Caco-2 (cell line): ENCODE data around the gene PABPN1. TPM values are rescaled to one million over a fixed set of nuclear protein-coding genes. Genes with fewer than 3 reads are reported as not detected.

Source experiments
- BruUV-seq: library from RNA; stranded (reverse); fragments of 400-500 nt; replicated peaks from 2 replicates; lab custom pipeline; 2021; lab: Mats Ljungman, UMichigan
- CTCF ChIA-PET: fragments of 300-600 bp; sonication (Branson Sonifier 250); formaldehyde crosslinking; loops from one replicate; lab custom pipeline; 2022; ENCODE audit warnings: antibody characterized with exemption; lab: Charles Lee
- POLR2A ChIA-PET: fragments of 300-600 bp; sonication (Branson Sonifier 250); formaldehyde crosslinking; loops from one replicate; lab custom pipeline; 2022; ENCODE audit warnings: antibody characterized with exemption; lab: Charles Lee
- DNase-seq, 2 experiments: peaks; one replicate each; pipeline versions ENCODE4 v3.0.0 to v3.0.0-alpha.2; 2020 to 2022
- H3K27me3 ChIP-seq: replicated peaks from 2 replicates; pipeline ENCODE4 v1.6.0; 2011; ENCODE audit warnings: low read length; ENCODE audit not compliant: control insufficient read depth, insufficient read depth
- H3K36me3 ChIP-seq: 2 replicates; pipeline ENCODE4 v1.5.1; 2011; ENCODE audit warnings: low read length; ENCODE audit not compliant: control insufficient read depth, insufficient read depth
- H3K4me1 ChIP-seq: fragments of 250-450 bp; sonication (Bioruptor Pico); 2 replicates; pipeline ENCODE4 v1.5.1; 2020; ENCODE audit warnings: mild to moderate bottlenecking
- H3K4me3 ChIP-seq: 2 replicates; pipeline ENCODE4 v1.5.1; 2011; ENCODE audit warnings: low read depth, mild to moderate bottlenecking, control low read depth, low read length
- H3K9me3 ChIP-seq: fragments of 250-450 bp; sonication (Bioruptor Pico); 2 replicates; pipeline ENCODE4 v1.5.1; 2020; ENCODE audit warnings: mild to moderate bottlenecking, moderate library complexity
- H3K27ac Mint-ChIP-seq: one replicate; pipeline ENCODE4 v1.8.0; 2022; ENCODE audit warnings: mixed read lengths; ENCODE audit not compliant: unreplicated experiment
- H3K27me3 Mint-ChIP-seq: one replicate; pipeline ENCODE4 v1.8.0; 2022; ENCODE audit warnings: mixed read lengths; ENCODE audit not compliant: insufficient read depth, unreplicated experiment
- H3K36me3 Mint-ChIP-seq: one replicate; pipeline ENCODE4 v1.8.0; 2022; ENCODE audit warnings: mild to moderate bottlenecking, mixed read lengths; ENCODE audit not compliant: insufficient read depth, unreplicated experiment
- H3K4me1 Mint-ChIP-seq: one replicate; pipeline ENCODE4 v1.8.0; 2022; ENCODE audit warnings: low read depth, mixed read lengths; ENCODE audit not compliant: unreplicated experiment
- H3K4me3 Mint-ChIP-seq: one replicate; pipeline ENCODE4 v1.8.0; 2022; ENCODE audit warnings: mild to moderate bottlenecking, moderate library complexity, mixed read lengths; ENCODE audit not compliant: unreplicated experiment
- H3K9me3 Mint-ChIP-seq: one replicate; pipeline ENCODE4 v1.8.0; 2022; ENCODE audit warnings: mixed read lengths; ENCODE audit not compliant: unreplicated experiment
- CTCF ChIP-seq, 2 experiments: fragments of 200-600 bp in 1 of 2; IDR thresholded peaks; 1 replicate in 1 of 2; 2 replicates in 1 of 2; pipeline versions ENCODE4 v1.5.1 to v1.8.0; 2011 to 2022; ENCODE audit warnings: antibody characterized with exemption in 1 of 2, control low read depth in 1 of 2, inconsistent platforms in 1 of 2, low read depth in 1 of 2, low read length in 1 of 2, mild to moderate bottlenecking in 1 of 2, moderate library complexity in 1 of 2; ENCODE audit not compliant: insufficient read depth in 1 of 2, severe bottlenecking in 1 of 2, unreplicated experiment in 1 of 2
- intact Hi-C: fragments of 100-400 bp; cut with micrococcal nuclease; formaldehyde crosslinking; loops from one replicate; pipeline ENCODE4 v1.10.0; 2022; ENCODE audit not compliant: unreplicated experiment
- total RNA-seq: library from RNA; stranded (reverse); gene quantifications from 2 replicates; pipeline ENCODE4 v1.2.3, GENCODE V29; 2022

The PABPN1 gene
- total RNA-seq, 1 experiment from 2014 or later: 202 TPM

- POLR2A ChIA-PET: interaction anchor here (0.6 kb wide), 2 partner anchors 37 to 164 kb away, joined by 3 to 5 read pairs; no protein-coding TSS in a partner anchor
- H3K4me1 ChIP-seq: no peaks in the 10 kb centered on the region
- H3K27me3 ChIP-seq: no peaks in the 10 kb centered on the region
- Mint-ChIP-seq H3K27me3 (peaks cover 5% of the 10 kb centered on the region), H3K9me3 (no peaks in the 10 kb centered on the region), H3K36me3 (no peaks in the 10 kb centered on the region), H3K4me3 (no peak overlapping the region), H3K27ac (no peak overlapping the region), H3K4me1 (no peaks in the 10 kb centered on the region)
- no peaks in the 10 kb centered on the region for H3K9me3 ChIP-seq
- no peak for TF ChIP-seq CTCF (IDR thresholded peaks at IDR 0.05; ENCODE audit: insufficient read depth in 1 of 2, low read depth in 1 of 2, low read length in 1 of 2, severe bottlenecking in 1 of 2, unreplicated experiment in 1 of 2)
- no peak for DNase-seq
- intact Hi-C loops: no loop called here
- H3K4me3 ChIP-seq: no peak overlapping the region
- no TSS peak for BruUV-seq
- H3K36me3 ChIP-seq: no peaks in the 10 kb centered on the region
- CTCF ChIA-PET: interaction anchor here (0.7 to 1.6 kb wide), 2 partner anchors 14 to 33 kb away, joined by 3 to 8 read pairs; no protein-coding TSS in a partner anchor
These were observed 38.6 kb downstream of the PABPN1 start for GRCh38 chr14:23359722-23360447.

GRCh38 chr14:23360496-23360895, 39.2 kb downstream of the PABPN1 start:
- H3K9me3 Mint-ChIP-seq: no peaks in the 10 kb centered on the region
- no peaks in the 10 kb centered on the region for H3K36me3 Mint-ChIP-seq
- peak in 1 of 2 experiments; percentile 7 for TF ChIP-seq CTCF (IDR thresholded peaks at IDR 0.05; ENCODE audit: insufficient read depth in 1 of 2, low read depth in 1 of 2, low read length in 1 of 2, severe bottlenecking in 1 of 2, unreplicated experiment in 1 of 2)
- Histone ChIP-seq H3K4me1 (no peaks in the 10 kb centered on the region), H3K36me3 (no peaks in the 10 kb centered on the region), H3K9me3 (no peaks in the 10 kb centered on the region), H3K4me3 (no peak overlapping the region), H3K27me3 (no peaks in the 10 kb centered on the region)
- BruUV-seq: no TSS peak
- H3K27ac Mint-ChIP-seq: no peak overlapping the region
- DNase-seq: no peak
- no peaks in the 10 kb centered on the region for H3K4me1 Mint-ChIP-seq
- ChIA-PET CTCF (interaction anchor here (0.7 to 1.6 kb wide), 2 partner anchors 15 to 34 kb away, joined by 3 to 8 read pairs; no protein-coding TSS in a partner anchor), POLR2A (interaction anchor here (0.6 kb wide), 1 partner anchor 38 kb away, joined by 3 read pairs; no protein-coding TSS in a partner anchor)
- H3K4me3 Mint-ChIP-seq: no peak overlapping the region
- H3K27me3 Mint-ChIP-seq: no peaks in the 10 kb centered on the region
- intact Hi-C loops: no loop called here

GRCh38 chr14:23361320-23361719, 40.1 kb downstream of the PABPN1 start:
- ChIA-PET CTCF (interaction anchor here (1.0 to 1.6 kb wide), 2 partner anchors 9 to 16 kb away, joined by 3 to 8 read pairs; partner anchors contain the start of gene SLC22A17), POLR2A (no interaction called here)
- no peaks in the 10 kb centered on the region for H3K36me3 ChIP-seq
- no peak for TF ChIP-seq CTCF (IDR thresholded peaks at IDR 0.05; ENCODE audit: insufficient read depth in 1 of 2, low read depth in 1 of 2, low read length in 1 of 2, severe bottlenecking in 1 of 2, unreplicated experiment in 1 of 2)
- Mint-ChIP-seq H3K27me3 (no peaks in the 10 kb centered on the region), H3K4me3 (no peak overlapping the region), H3K9me3 (no peaks in the 10 kb centered on the region), H3K27ac (no peak overlapping the region), H3K4me1 (no peaks in the 10 kb centered on the region), H3K36me3 (no peaks in the 10 kb centered on the region)
- no peaks in the 10 kb centered on the region for H3K4me1 ChIP-seq
- no peaks in the 10 kb centered on the region for H3K27me3 ChIP-seq
- intact Hi-C loops: no loop called here
- no TSS peak for BruUV-seq
- H3K4me3 ChIP-seq: no peak overlapping the region
- DNase-seq: no peak
- no peaks in the 10 kb centered on the region for H3K9me3 ChIP-seq
